GM12801 (cell line): ENCODE results near the gene PGAP6.

Experiments used
- TF ChIP-seq, protein P1 (sequence below): IDR thresholded peaks from one replicate; pipeline ENCODE4 v1.5.1; 2011; ENCODE audit warnings: control low read depth; ENCODE audit not compliant: insufficient read length; ENCODE audit errors: extremely low read depth

Gene PGAP6

GRCh38 chr16:340370-341091 is 41.2 kb downstream of the PGAP6 start:
- TF ChIP-seq, protein P1, sequence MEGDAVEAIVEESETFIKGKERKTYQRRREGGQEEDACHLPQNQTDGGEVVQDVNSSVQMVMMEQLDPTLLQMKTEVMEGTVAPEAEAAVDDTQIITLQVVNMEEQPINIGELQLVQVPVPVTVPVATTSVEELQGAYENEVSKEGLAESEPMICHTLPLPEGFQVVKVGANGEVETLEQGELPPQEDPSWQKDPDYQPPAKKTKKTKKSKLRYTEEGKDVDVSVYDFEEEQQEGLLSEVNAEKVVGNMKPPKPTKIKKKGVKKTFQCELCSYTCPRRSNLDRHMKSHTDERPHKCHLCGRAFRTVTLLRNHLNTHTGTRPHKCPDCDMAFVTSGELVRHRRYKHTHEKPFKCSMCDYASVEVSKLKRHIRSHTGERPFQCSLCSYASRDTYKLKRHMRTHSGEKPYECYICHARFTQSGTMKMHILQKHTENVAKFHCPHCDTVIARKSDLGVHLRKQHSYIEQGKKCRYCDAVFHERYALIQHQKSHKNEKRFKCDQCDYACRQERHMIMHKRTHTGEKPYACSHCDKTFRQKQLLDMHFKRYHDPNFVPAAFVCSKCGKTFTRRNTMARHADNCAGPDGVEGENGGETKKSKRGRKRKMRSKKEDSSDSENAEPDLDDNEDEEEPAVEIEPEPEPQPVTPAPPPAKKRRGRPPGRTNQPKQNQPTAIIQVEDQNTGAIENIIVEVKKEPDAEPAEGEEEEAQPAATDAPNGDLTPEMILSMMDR = no peak

GRCh38 chr16:339680-340079 is 42.1 kb downstream of the PGAP6 start:
- TF ChIP-seq, protein P1 = no peak

DNA sequence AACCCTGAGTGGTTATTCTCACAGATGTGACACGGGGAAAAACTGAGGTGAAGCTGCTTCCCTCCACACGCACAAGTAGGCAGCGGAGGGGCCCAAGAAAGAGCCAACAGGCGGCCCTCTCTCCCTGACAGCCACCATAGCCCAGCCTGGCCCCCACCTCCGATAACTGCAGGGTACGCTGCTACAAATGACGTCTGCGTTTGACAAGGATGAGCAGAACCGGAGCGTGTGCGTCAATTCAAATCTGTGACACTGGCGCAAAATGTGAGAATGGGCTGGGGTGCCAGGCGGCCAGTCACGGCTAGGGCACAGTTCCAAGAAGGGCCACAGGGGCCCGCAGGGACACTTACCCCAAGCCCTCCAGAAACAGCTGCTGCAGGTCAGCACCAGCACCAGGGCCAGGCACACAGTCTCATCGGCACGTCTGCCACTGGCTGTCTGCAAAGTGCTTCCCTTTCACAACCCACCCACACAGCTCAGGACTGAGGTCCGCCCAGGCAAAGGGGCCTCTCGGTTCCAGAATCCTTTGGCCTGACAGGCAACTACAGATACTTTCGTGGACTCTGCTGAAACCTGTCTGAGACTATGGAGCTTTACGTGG is 43.7 kb downstream of the PGAP6 start:
- TF ChIP-seq, protein P1 = no peak

- TF ChIP-seq, protein P1 = no peak
Observed at GRCh38 chr16:337437-337836, 44.3 kb downstream of the PGAP6 start.

DNA sequence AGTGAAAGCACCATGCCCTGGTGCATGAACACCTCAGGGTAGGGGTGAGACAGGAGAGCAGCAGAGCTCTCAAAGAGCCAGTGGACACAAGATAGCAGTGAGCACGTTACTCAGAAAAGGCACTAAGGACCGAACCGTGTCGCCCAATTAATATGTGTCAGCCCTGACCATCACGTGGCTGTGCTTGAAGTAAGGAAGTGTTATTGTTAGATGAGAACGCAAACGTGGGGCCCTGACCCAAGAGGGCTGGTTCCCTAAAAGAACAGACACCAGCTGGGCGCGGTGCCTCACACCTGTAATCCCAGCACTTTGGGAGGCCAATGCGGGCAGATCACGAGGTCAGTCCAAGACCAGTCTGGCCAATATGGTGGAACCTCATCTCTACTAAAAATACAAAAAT is 45.5 kb downstream of the PGAP6 start:
- TF ChIP-seq, protein P1 = no peak

DNA sequence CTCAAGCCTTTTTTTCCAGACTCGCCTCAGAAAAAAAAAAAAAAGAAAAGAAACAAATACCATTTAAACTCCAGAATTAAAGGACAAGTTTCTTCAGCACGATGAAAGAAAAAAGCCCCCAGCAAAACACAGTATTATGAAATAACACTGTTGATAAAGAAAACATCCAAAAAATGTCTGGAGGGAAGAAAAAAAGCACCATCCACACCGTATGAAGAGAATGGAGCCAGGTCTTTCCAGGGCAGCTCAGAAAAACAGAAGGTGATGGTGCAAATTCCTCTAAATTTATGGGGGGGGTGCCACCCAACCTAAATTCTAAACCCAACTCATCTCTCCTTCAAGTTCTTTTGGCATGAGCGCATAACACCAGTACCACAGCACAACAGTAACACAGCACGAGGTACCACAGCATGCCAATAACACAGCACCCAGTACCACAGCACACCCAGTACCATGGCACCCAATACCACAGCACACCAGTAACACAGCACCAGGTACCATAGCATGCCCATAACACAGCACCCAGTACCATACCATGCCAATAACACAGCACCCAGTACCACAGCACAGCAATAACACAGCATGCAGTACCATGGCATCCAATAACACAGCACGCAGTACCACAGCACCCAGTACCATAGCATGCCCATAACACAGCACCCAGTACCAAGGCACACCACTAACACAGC is 48.2 kb downstream of the PGAP6 start:
- TF ChIP-seq, protein P1 = no peak

GRCh38 chr16:330741-331140 is 51.0 kb downstream of the PGAP6 start:
- TF ChIP-seq, protein P1 = no peak
